Measurements from ENCODE around the gene B4GALT5. TPM values are rescaled to one million over a fixed set of nuclear protein-coding genes. Genes with fewer than 3 reads are reported as not detected.
"Not testable (repeated sequence)": the region's sequence is repeated elsewhere in the genome, so short reads cannot be mapped to it uniquely, and the experiment has no call there.

B4GALT5 gene
- total RNA-seq, 1 donor from 2014 or later = 62.0 TPM

- DNase-seq (ENCODE audit: low spot score in 2 of 2) (no peak), FAIRE-seq (no peak)
Observed at GRCh38 chr20:49633023-49633422, 80.7 kb downstream of the B4GALT5 start.

GRCh38 chr20:49631856-49632418 lies 81.7 kb downstream of the B4GALT5 start:
- no peak for FAIRE-seq

DNA sequence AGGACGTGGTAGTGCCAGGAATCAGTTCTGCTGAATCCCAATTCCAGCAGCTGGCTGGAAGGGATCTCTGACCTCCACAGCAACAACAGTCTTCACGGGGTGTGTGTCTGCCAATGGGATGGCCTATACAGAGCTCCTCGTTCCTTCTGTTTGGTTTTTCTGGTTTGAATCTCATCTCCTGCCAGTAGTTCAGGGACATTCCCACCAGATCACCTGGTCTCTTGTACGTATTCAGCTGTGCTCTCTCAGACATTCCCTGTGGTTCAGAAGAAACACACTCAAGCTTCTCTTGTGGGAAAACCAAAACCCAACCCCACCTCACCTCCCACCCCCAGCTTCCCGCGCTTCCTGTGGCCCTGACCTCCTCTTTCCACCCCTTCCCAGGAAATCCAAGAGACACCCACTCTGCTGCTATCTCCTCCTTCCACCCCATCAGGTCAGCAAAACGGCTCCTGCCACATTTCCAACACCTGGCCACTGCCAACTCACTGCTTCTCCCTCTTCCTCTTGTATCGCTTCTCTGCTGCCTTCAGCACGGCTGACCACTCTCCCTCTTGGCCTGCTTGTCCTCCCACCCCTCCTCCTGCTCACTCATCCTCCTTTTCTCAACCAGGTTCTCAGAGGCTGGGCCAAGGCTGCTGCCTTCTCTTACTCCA lies 82.5 kb downstream of the B4GALT5 start:
- FAIRE-seq (no peak), DNase-seq (ENCODE audit: low spot score in 2 of 2) (no peak)

More at GRCh38 chr20:49631856-49632418, 81.7 kb downstream of the B4GALT5 start:
- no peak for DNase-seq (ENCODE audit: low spot score in 2 of 2)

DNA sequence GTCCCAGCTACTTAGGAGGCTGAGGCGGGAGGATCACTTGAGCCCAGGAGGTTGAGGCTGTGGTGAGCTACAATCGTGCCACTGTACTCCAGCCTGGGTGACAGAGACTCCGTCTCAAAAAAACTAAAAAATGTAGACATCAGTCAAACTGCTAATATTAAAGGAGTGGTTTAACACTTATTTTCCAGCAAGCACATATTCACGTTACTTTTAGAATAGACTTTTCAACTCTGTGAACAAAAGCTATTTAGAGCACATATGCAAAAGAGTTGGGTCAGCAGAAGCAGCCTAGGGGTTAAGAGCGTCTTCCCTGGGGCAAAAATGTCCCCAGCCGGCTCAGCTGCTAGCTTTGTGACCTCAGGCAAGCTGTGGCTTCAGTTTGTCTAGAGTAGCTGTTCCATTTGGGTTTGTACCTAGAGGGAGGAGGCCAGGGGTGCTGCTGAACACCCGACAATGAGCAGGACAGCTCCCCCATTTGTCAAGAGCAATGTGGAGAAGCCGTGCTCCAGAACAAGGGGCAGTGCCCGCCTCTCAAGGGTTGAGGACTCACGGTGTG lies 83.2 kb downstream of the B4GALT5 start:
- no peak for FAIRE-seq
- no peak for DNase-seq (ENCODE audit: low spot score in 2 of 2)

- FAIRE-seq (no peak), DNase-seq (ENCODE audit: low spot score in 2 of 2) (no peak)
Observed at GRCh38 chr20:49629606-49630005, 84.1 kb downstream of the B4GALT5 start.

DNA sequence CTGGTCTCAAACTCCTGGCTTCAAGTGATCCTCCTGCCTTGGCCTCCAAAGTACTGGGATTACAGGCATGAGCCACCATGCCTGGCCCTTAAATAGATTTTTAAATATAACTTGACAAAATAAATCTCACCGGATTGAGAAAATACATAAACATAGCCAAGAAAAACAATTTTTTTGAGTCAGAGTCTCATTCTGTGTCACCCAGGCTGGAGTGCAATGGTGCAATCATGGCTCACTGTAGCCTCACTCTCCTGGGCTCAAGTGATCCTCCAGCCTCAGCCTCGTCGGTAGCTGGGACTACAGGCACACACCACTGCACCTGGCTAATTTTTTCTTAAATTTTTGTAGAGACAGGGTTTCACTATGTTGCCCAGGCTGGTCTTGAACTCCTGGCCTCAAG lies 85.4 kb downstream of the B4GALT5 start:
- DNase-seq (ENCODE audit: low spot score in 2 of 2); FAIRE-seq: not testable (repeated sequence)

GRCh38 chr20:49627329-49627761 lies 86.3 kb downstream of the B4GALT5 start:
- FAIRE-seq = no peak

DNA sequence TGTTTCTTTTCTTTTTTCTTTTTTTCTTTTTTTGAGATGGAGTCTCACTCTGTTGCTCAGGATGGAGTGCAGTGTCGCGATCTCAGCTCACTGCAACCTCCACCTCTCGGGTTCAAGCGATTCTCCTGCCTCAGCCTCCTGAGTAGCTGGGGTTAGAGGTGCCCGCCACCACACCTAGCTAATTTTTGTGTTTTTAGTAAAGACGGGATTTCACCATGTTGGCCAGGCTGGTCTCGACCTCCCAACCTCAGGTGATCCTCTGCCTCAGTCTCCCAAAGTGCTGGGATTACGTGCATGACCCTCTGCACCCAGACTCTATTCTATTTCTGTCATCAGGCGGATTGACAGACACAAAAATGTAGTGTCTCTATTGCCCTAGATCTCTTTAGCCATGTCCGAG lies 88.7 kb downstream of the B4GALT5 start:
- FAIRE-seq; DNase-seq (ENCODE audit: low spot score in 2 of 2): not testable (repeated sequence)

More at GRCh38 chr20:49627329-49627761, 86.3 kb downstream of the B4GALT5 start:
- DNase-seq (ENCODE audit: low spot score in 2 of 2) = no peak

DNA sequence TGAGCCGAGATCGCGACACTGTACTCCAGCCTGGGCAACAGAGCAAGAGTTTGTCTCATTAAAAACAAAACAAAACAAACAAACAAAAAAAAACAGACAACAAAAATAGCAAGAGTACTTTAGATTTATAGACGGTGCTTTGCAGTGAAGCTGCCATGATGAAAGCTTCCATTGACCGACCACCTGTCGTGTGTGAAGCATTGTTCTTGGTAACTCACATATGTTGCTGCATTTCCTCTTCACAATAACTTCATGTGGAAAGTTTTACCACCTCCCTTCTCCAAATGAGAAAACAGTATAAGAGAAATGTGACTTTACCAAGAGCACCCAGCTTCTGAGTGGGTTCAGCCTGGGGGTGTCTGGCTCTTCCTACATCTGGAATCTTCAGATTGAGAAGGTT lies 89.4 kb downstream of the B4GALT5 start:
- no peak for DNase-seq (ENCODE audit: low spot score in 2 of 2)
- no peak for FAIRE-seq

- FAIRE-seq (no peak), DNase-seq (ENCODE audit: low spot score in 2 of 2) (no peak)
Observed at GRCh38 chr20:49622243-49622642, 91.4 kb downstream of the B4GALT5 start.

- FAIRE-seq (no peak), DNase-seq (ENCODE audit: low spot score in 2 of 2) (no peak)
Observed at GRCh38 chr20:49620364-49621240, 93.1 kb downstream of the B4GALT5 start.

GRCh38 chr20:49619113-49620048 lies 94.3 kb downstream of the B4GALT5 start:
- no peak for FAIRE-seq
- DNase-seq (ENCODE audit: low spot score in 2 of 2) = no peak

- no peak for DNase-seq (ENCODE audit: low spot score in 2 of 2)
- FAIRE-seq = no peak
Observed at GRCh38 chr20:49618289-49618688, 95.4 kb downstream of the B4GALT5 start.

DNA sequence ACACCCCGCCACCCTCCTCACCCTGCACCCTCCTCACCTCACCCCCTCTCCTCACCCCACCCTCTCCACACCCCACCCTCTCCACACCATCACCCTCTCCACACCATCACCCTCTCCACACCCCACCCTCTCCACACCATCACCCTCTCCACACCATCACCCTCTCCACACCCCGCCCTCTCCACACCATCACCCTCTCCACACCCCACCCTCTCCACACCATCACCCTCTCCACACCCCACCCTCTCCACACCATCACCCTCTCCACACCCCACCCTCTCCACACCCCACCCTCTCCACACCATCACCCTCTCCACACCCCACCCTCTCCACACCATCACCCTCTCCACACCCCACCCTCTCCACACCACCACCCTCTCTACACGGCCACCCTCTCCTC lies 96.3 kb downstream of the B4GALT5 start:
- FAIRE-seq; DNase-seq (ENCODE audit: low spot score in 2 of 2): not testable (repeated sequence)

DNA sequence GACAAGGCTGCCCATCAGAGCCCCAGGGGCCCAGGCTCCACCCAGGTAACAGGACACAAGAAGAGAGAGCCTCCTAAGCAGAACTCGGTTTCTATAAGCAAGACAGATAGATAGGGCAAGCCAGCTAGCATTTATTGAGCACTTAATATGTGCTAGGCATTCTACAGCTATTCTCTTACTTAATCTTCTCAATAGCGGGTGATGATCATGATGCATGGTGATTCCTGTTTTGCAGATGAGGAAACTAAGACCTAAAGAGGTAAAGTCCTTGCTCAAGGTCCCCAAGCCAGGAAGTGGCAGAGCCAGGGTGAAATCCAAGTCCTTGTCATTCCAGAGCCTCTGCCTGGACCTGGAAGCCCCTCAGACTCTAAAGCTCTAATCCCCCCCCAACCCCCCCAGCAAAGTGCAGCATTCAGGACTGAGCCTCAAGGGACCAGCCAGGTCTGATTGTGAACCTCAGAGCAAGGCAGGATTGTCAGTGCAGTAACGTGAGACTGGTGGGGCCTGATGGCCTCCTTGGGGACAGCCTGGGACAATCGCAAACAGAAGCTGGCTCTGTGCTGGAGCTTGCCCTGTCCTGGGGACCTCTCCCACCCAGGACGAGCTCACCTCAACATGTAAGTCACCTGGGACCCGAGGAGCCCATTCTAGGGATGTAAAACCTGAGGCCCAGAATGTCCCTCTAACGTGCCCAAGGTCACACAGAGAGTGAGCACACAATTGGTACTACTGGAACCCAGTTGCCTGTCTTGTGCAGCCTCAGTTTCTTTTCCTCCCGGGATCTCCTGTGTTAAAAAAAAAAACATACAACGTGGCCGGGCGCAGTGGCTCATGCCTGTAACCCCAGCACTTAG lies 97.3 kb downstream of the B4GALT5 start:
- DNase-seq (ENCODE audit: low spot score in 2 of 2) (no peak), FAIRE-seq (no peak)

GRCh38 chr20:49615401-49616153 lies 98.1 kb downstream of the B4GALT5 start:
- DNase-seq (ENCODE audit: low spot score in 2 of 2) (no peak), FAIRE-seq (no peak)

DNA sequence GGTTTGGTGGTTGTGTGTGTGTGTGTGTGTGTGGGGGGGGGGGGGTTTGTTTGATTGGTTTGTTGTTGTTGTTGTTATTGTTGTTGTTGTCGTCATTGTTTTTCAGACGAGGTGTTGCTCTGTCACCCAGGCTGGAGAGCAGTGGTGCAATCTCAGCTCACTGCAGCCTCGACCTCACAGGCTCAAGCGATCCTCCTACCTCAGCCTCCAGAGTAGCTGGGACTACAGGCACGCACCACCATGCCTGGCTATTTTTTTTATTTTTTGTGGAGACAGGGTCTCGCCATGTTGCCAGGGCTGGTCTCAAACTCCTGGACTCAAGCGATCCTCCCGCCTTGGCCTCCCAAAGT lies 98.7 kb downstream of the B4GALT5 start:
- not testable (repeated sequence) for DNase-seq (ENCODE audit: low spot score in 2 of 2); FAIRE-seq

- FAIRE-seq (no peak), DNase-seq (ENCODE audit: low spot score in 2 of 2) (no peak)
Observed at GRCh38 chr20:49614338-49615050, 99.2 kb downstream of the B4GALT5 start.
